ENCODE data around the gene HARS1.

DNA sequence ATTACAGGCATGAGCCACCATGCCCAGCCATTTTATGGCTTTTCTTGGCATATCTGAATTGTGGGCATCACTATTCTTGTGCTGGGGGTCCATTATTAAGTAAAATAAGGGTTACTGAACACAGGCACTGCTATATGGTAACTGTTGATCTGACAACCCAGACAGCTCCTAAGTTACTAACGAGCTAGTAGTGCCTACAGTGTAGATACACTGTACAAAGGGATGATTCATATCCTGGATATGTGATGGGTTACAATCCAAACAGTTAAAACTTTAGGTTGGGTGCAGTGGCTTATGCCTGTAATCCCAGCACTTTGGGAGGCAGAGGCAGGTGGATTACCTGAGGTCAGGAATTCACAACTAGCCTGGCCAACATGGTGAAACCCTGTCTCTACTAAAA, 62.5 kb downstream of the HARS1 start:
- no peak for TF ChIP-seq POLR2AphosphoS5 (IDR thresholded peaks at IDR 0.05; ENCODE audit: low read depth, low read length)
- no peak for TF ChIP-seq TAF1 (IDR thresholded peaks at IDR 0.05; ENCODE audit: borderline replicate concordance, insufficient read depth, low read length)
- TF ChIP-seq, protein P1, sequence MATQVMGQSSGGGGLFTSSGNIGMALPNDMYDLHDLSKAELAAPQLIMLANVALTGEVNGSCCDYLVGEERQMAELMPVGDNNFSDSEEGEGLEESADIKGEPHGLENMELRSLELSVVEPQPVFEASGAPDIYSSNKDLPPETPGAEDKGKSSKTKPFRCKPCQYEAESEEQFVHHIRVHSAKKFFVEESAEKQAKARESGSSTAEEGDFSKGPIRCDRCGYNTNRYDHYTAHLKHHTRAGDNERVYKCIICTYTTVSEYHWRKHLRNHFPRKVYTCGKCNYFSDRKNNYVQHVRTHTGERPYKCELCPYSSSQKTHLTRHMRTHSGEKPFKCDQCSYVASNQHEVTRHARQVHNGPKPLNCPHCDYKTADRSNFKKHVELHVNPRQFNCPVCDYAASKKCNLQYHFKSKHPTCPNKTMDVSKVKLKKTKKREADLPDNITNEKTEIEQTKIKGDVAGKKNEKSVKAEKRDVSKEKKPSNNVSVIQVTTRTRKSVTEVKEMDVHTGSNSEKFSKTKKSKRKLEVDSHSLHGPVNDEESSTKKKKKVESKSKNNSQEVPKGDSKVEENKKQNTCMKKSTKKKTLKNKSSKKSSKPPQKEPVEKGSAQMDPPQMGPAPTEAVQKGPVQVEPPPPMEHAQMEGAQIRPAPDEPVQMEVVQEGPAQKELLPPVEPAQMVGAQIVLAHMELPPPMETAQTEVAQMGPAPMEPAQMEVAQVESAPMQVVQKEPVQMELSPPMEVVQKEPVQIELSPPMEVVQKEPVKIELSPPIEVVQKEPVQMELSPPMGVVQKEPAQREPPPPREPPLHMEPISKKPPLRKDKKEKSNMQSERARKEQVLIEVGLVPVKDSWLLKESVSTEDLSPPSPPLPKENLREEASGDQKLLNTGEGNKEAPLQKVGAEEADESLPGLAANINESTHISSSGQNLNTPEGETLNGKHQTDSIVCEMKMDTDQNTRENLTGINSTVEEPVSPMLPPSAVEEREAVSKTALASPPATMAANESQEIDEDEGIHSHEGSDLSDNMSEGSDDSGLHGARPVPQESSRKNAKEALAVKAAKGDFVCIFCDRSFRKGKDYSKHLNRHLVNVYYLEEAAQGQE (IDR thresholded peaks at IDR 0.05; ENCODE audit: insufficient read depth in 1 of 2, low read depth in 2 of 2, low read length in 2 of 2) = no peak
- TF ChIP-seq FOXP2 (optimal IDR thresholded peaks at IDR 0.05; ENCODE audit: borderline replicate concordance, extremely low read depth, extremely low read length, insufficient read depth) = no peak

Data from PFSK-1 (cell line).